Hepatocyte (in vitro differentiated cells): ENCODE data around the gene OXT.

ENCODE experiments used
- CTCF ChIP-seq: fragments of 200-600 bp; sonication (generic); IDR thresholded peaks from 2 replicates; pipeline ENCODE4 v1.5.1; 2016; ENCODE audit warnings: antibody characterized with exemption, mild to moderate bottlenecking; ENCODE audit not compliant: poor library complexity
- EZH2 ChIP-seq: fragments of 200-600 bp; sonication (generic); IDR thresholded peaks from 2 replicates; pipeline ENCODE4 v1.6.1; 2016; ENCODE audit warnings: antibody characterized with exemption, mild to moderate bottlenecking, borderline replicate concordance
- EZH2phosphoT487 ChIP-seq: fragments of 200-600 bp; sonication (generic); IDR thresholded peaks from one replicate; pipeline ENCODE4 v1.6.1; 2018; ENCODE audit warnings: antibody characterized with exemption, mild to moderate bottlenecking, low read depth, moderate library complexity; ENCODE audit not compliant: unreplicated experiment, severe bottlenecking

- TF ChIP-seq CTCF, result no peak
- TF ChIP-seq EZH2, result no peak
- no peak for TF ChIP-seq EZH2phosphoT487
These were observed 3.3 kb upstream of the OXT start for GRCh38 chr20:3068075-3068474.
